Head of caudate nucleus (tissue), 42 donors: ENCODE measurements around the gene CCDC71.

Experiments used
- DNase-seq, 42 donors: peaks; one replicate each; pipeline versions ENCODE4 v3.0.0 to v3.0.0-alpha.2; 2020 to 2021; ENCODE audit warnings: mixed read lengths in 7 of 42
- intact Hi-C: fragments of 100-400 bp; cut with DNase I; formaldehyde crosslinking; loops from one replicate; pipeline ENCODE4 v1.15.0; 2022

Gene CCDC71

DNA sequence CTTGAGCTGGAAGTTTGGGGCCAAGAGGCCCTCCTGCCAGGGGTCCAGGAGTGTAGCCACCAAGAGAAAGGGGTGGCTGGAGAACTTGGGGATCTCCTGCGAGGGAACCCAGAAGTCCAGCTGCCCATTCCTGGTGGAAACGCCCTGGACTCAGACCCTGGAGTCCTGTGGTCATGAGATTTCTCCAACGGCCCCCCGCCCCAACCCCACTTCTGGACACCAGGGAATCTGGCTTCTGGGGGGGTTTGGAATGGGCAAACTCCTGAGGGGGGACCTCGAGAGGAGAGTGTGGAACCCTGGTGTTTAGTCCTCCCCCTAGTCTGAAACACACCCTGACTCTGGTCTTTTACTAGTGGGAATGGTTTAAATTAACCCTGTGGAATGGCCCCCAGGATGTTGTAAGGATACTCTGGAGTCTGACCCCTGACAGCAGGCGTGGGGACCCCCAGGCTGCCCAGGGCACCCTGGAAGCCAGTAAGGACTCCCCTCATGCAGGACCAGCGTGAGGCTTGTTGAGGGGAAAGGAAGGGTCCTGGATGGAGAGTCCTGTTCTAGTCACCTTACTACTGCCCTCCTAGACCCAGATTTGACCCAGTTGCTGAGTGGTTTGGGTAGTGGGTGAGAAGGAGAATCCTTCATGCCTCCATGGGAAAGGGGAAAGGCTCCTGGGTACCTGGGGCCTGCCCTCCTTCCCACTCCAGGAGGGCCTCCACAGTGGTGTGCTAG lies 5.8 kb upstream of the CCDC71 start:
- intact Hi-C loops = loop anchor here (5.0 kb wide), 1 partner anchor 105 kb away; the partner anchor contains the start of gene C3orf62

DNA sequence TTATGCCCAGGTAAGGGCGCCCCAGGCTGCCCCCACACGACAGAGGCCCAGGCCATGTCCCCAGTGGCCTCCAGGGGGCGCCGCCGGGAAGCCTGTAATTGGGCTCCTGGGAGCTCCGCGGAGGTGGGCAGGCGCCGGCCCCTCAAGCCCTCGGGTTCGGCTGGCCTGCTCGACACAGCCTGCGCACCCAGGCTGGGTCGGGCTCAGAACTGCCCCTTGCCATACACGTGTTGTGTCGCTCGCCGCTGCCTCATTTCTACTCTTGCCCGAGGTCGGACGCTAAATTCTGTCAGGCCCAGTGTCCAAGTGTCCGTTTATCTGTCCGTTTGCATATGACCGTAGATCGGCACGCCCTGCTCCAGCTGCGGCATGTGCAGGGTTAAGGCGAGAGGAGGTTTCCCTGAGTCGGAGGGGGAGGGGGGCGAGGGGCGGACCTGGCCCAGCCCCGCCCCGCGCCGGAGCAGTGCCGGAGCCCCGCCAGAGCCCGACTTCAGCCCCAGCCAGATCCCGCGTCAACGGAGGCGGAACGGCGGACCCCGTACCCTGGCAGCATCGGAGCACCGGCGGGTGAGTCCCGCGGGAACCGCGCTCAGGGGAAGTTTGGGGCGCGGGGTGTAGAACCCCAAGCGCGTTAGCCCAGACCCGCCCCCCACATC lies 5.1 kb upstream of the CCDC71 start, which contains the start of gene KLHDC8B:
Gene KLHDC8B (plus strand): TSS at position 480 of the 656 bp plus-strand sequence. CDS start 1,172 bp downstream, outside the sequence.
- peak; percentile 52 to 89 (median 79) for DNase-seq
- intact Hi-C loops = loop anchor here (5.0 kb wide), 1 partner anchor 106 kb away; the partner anchor contains the start of gene C3orf62

More for the DNA sequence above, 5.8 kb upstream of the CCDC71 start:
- DNase-seq = peak in 1 of 42 donors; percentile 6

DNA sequence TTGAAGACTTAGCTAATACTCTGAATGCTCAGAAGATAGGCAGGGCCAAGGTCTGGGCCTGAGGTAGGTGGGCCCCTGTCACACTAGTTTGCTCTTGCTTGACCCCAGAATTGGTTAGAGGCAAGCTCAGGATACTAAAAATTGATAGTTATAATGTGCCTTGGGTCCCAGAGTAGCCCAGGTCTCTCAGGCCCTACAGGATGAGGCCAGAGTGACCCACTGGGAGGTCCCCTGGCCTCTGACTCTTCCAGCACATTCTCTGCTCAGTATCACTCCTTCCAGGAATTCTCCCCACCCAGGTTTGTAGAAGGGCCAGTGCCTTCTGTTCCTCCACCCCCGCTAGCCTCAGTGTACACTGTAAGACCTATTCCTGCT lies 4.6 kb upstream of the CCDC71 start:
- no peak for DNase-seq
- intact Hi-C loops = loop anchor here (5.0 kb wide), 1 partner anchor 107 kb away; the partner anchor contains the start of gene C3orf62

DNA sequence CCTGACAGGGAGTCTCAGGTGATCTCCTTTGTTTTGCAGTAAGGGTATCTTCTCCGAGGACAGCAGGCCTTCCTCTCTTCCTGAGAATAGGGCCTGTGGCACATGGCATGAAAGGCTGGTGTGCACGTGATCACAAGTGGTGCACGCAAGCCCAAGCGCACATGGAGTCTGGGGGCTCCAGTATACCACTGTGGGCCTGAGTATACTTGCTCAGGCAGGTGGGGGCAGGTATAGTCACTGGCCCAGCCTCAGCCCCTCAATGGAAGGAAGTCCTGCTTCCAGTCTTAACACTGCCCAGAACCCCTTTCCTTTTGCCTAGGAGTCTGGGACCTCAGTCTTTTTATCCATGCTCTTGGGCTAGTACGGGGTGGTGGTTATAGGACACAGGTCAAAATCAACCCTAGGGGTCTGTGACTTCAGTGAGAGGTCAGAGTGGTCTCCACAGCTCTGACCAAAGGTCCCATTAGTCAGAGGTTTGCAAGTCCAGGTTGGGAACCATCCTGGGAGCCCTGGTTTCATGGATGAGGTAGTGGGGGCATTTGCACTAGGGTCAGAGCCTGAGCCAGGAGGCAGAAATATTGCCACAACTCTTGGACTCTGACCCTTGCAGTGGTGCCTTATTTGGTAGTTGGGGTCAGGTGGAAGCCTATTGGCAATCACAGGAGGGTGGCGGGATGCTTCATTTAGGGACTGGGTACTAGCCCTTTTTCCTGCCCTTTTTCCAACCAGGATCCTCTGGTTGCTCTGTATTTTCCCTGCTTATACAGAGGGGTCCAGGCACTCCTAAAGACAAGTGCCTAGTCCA lies 823 bp upstream of the CCDC71 start:
- intact Hi-C loops = no loop called here
- DNase-seq = no peak

DNA sequence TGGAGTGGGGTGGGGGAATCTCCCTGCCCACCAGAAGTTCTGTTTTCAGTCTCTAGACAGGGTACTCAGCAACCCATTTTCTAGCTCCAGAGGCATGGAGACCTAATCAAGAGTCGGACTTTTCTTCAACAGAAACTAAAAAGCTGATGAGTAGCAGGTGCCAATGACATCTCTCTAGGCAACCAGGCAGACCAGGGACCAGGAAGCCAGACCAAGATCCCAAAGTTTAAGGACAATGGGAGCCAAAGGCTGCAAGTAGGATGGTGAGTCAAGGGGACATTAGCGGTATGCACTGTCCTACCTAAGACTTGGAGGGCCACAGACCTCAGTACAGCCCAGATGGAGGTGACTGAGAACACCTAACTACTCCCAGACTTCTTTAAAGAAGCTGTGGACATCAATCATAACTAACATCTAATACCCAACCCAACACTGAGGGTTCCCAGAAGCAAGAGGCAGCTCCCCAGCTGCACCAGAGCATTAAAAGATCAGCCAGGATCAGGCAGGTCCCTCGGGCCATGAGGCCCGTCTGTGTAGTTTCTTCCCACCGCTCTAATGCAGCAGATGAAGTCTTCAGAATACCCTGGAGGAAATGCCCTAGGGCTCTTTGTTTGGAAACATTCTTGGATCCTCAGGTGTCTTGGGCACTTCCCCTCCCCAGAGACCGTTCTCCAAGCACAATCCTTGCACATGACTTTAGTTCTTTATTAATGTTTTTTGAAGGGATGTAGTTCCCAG lies 979 bp downstream of the CCDC71 start:
- no peak for DNase-seq
- intact Hi-C loops = no loop called here

DNA sequence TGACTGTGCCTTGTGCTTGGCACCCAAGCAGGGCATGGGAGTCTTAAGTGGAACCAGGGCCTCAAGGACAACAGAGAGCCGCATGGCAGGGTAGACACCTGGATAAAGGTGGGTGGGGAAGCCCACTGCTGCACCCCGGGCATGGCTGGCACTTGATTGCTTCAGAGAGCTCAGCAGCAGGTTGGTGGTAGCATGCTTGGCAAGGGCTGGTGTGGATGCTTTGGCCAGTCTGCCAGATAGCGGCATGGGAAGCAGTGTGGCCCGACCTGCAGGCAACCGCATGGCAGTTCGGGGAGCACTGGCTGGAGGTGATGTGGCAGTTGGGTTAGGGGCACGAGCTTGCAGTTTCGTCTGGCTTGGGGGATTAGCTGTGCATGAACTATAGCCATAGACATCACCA lies 2.5 kb downstream of the CCDC71 start:
- intact Hi-C loops = no loop called here
- no peak for DNase-seq

DNA sequence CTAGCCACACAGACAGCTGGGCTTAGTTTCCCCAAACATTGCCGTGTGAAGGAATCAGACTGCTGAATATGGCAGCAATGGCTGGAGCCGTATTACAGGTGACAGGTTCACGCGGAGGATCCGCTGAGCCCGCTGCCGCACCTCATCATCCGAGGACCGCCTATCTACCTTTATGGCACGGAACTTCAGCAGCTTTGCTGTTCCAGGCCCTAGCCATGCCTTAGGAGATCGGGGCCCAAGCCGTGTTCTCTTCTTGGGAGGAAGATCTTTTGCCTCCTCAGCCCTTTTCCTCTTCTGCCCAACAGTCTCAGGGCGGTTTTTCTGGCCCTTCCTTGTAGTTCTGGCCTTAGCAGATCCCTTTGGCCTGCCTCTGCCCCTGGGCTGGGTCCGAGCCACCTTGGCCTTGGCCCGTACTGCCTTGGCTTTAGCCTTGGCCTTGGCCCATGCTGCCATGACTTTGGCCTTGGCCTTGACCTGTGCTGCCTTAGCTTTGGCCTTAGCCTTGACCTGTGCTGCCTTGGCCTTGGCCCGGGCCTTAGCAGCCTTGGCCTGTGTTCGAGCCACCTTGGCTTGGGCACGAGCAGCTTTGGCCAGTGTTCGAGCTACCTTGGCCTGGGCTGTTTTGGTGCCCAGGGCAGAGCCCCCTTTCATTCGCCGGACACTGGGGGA lies 3.2 kb downstream of the CCDC71 start:
- intact Hi-C loops = no loop called here
- DNase-seq = no peak

DNA sequence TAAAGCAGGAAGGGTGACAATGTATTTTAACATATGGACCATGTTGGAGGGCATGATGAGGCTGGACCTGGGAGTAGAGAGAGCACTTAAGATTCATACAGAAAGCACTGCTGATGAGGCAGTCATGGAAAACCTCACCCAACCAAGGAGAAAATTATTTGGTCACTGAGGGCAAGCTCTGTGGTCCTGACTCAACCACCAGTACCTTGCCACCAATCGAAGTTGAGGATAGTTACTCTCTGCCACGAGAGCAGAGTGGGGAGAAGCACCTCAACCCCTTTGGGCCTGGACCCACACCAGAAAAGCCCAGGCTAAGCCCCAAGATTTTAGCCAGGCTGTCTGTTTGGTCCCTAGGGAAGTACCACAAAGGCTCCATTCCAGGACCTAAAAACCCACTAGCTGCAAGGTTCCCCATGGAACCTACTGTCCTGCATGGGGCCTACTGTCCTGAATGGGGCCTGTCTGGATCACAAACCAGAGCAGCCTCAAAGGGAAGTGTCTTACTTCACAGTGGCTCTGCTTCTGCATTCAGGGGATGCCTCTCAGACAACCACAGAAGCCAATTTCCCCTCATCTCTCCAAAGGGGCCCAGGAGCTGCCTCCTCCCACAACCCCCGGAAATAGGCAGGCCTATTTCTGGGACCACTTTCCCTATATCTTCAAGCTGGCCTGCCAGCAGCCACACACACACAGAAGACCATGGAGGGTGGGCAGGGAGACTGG lies 4.2 kb downstream of the CCDC71 start:
- peak in 3 of 42 donors; percentile 7 to 24 (median 13) for DNase-seq
- intact Hi-C loops = no loop called here

DNA sequence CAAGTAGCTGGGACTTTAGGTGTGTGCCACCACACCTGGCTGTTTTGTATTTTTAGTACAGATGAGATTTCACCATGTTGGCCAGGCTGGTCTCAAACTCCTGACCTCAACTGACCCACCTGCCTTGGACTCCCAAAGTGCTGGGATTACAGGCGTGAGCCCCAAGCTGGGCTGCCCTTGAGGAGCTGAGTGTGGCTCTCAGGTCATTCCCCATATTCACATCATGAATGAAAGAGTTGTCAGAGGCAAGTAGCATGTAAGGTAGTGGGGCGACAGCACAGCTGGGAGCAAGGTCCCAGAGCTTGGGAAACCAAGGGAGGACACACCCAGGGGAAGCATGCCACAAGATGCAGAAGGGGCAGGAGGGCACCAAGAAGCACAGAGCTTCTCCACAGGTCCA lies 4.9 kb downstream of the CCDC71 start:
- no peak for DNase-seq

DNA sequence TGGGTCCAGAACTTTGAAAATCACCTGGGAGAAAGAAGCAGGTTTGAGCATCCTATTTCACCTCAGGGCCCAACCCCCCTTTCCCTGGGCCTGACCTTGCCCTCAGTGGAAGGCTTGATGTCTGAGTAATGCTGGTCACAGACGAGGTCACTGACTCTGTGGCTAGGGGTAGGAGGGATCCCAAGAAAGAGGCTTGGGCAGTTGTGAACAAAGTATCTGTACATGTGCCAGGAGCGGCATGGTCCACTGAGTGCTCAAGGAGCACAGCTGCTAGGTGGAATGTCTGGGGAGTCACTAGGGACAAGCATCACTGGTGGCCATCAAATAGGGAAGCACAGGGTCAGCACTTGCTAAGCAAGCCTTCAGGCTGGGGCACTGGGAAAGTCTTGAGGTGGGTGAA lies 7.3 kb downstream of the CCDC71 start:
- intact Hi-C loops = no loop called here
- DNase-seq = no peak

More for the DNA sequence above, 4.9 kb downstream of the CCDC71 start:
- intact Hi-C loops = no loop called here

DNA sequence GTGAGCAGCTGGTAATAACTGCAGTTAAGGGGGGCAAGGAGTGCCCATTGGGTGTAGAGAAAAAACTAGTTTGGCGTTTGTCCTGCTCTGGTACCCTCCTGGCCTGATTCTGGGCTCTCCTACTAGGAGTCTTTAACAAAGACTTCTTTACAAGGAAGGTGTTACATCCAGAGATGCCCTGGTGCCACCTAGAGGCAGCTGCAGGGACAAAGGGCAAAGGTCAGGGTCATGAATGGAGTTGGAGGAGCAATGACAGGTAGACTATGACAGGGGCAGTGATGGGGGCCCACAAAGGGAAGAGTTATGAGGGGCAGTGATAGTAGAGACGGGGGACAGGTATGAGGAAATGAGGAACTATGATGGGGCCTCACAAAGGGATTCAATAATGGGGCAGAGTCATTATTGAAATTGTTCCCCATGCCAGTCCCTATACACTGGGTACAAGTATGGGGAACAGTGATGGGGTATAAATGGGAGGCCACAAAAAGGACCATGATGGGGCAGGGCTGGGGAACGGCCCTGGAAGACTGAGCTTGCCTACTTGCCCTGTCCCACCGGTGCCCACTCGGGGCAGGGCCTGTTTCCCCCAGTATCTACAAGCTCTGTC lies 7.9 kb downstream of the CCDC71 start:
- intact Hi-C loops = no loop called here
- peak in 10 of 42 donors; percentile 19 to 71 (median 28) for DNase-seq

DNA sequence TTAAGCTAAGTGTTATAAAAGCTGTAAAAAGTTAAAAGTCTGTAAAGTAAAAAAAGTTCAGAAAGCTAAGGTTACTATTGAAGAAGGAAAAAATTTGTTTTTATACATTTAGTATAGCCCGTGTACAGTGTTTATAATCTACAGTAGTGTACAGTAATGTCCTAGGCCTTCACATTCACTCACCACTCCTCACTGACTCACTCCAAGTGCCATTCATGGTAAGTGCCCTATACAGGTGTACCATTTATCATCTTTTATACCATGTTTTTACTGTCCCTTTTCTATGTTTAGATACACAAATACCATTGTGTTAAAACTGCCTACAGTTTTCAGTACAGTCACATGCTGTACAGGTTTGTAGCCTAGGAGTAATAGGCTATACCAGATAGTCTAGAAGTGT lies 8.8 kb downstream of the CCDC71 start:
- intact Hi-C loops = no loop called here
- DNase-seq = no peak

DNA sequence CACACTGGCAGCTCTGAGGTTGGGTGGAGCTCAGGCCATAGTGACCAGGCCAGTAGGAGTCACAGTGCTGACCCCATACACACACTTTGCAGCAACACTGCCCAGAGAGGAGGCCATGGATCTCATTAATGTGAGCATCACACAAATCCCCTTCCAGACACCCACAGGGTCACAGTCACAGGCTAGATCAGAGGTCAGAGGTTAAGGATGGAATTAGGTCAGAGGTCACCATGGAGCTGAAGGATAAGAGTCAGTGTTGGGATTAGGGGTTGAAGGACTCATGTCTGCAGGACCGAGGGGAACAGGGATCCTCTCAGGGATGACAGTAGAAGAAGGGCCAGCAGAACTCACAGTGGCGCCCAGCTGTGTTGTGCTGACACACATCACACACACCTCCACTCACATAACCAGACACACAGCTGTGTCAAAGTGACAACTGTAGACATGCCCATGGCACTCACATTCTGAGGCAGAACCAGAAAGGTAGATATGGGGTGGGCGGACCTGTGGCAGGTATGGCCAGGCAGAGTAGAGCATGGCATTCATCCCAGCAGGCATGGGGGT lies 12.7 kb downstream of the CCDC71 start:
- intact Hi-C loops = no loop called here
- DNase-seq = no peak

DNA sequence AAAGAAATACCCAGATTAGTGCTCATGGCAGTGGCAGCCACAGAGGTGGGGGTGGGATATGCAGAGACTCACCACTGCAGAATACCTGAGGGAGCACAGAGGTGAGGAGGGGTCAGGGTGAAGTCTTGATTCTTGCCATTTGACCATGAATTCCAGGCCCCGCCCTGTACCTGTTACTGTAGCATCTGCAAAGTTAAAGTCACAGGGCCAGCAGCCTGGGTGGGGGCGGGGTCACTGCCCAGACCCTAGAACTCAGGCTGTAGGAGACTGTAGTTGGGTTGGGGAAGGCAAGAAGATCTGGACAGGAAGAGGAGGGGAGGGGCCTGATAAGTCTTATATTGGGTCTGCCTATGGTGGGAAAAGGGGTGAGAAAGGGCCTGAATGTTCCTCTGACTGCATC lies 14.5 kb downstream of the CCDC71 start:
- intact Hi-C loops = no loop called here
- no peak for DNase-seq

DNA sequence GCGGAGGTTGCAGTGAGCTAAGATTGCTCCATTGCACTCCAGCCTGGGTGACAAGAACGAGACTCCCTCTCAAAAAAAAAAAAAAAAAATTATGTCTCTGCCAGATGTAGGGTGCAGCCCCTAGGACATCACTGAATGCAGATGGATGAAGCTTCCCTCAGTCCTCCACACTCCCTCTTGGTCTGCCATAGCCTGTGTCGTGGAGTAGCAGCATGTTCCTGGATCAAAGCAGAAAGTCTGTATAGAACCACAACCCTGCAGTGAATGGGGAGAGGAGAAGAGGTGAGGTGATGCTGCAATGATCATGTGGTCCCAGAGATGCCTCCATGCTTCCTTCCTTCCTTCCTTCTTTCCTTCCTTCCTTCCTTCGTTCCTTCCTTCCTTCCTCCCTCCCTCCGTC lies 18.0 kb downstream of the CCDC71 start:
- intact Hi-C loops = no loop called here
- DNase-seq = no peak

DNA sequence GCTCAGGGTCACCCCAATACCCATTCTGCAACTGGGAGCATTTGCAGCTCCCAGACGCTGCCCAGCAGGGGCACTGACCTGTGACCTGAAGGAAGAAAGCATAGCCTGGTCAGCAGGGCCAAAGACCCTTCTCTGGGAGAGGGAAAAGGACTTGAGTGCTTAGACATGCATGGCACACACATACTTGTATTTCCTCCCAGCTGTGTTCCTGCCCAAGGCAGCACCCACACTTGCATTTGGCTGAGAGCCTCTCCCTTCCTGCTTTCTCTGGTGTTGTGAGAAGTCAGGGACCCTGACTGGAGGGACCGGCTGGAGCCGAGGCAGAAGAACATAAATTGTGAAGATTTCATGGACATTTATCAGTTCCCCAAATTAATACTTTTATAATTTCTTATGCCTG lies 26.1 kb downstream of the CCDC71 start:
- DNase-seq = no peak
- intact Hi-C loops = no loop called here

DNA sequence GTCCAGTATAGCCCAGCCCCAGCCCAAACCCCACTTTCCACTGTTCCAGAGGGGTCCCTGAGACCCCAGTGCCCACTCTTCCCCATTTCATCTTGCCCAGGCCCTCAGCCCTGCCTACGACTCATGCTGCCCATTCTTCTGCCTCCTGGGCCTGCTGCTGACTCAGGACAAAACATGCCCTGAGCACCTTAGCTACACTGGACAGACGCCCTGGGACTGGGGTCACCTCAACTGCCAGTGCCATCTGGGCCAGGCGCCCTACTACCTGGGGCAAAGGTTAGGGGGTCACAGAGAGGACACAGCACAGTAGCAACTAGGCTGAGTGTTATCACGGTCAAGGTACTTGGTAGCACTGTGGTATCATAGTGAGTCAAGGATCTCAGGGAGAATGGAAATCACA lies 30.6 kb downstream of the CCDC71 start:
- DNase-seq = no peak
- intact Hi-C loops = no loop called here
